Measurements from ENCODE around the gene PPFIBP1.

PPFIBP1 gene

GRCh38 chr12:27673101-27673718, 149.2 kb downstream of the PPFIBP1 start:
- no peak for DNase-seq

GRCh38 chr12:27674989-27675388, 151.0 kb downstream of the PPFIBP1 start:
- DNase-seq = no peak

- DNase-seq = no peak
Measured at GRCh38 chr12:27680619-27681018, 156.6 kb downstream of the PPFIBP1 start.

- DNase-seq = no peak
Measured at GRCh38 chr12:27682534-27682933, 158.5 kb downstream of the PPFIBP1 start.

GRCh38 chr12:27685274-27685673, 161.3 kb downstream of the PPFIBP1 start:
- no peak for DNase-seq

- no peak for DNase-seq
Measured at GRCh38 chr12:27686147-27686546, 162.1 kb downstream of the PPFIBP1 start.

GRCh38 chr12:27688671-27689070, 164.7 kb downstream of the PPFIBP1 start:
- DNase-seq = no peak

GRCh38 chr12:27689558-27690180, 165.7 kb downstream of the PPFIBP1 start:
- no peak for DNase-seq

GRCh38 chr12:27693403-27693802, 169.4 kb downstream of the PPFIBP1 start:
- DNase-seq = no peak

GRCh38 chr12:27695556-27696292, 171.7 kb downstream of the PPFIBP1 start:
- no peak for DNase-seq

- no peak for DNase-seq
Measured at GRCh38 chr12:27696293-27696652, 172.3 kb downstream of the PPFIBP1 start, which contains the start of gene REP15. TSS of gene REP15 (plus strand) at chr12:27696447. CDS start at chr12:27696563, 116 bp downstream.

GRCh38 chr12:27696864-27697564, 173.0 kb downstream of the PPFIBP1 start:
- no peak for DNase-seq

- peak; percentile 70 for DNase-seq
Measured at GRCh38 chr12:27703720-27704452, 179.9 kb downstream of the PPFIBP1 start.

GRCh38 chr12:27705263-27705662, 181.3 kb downstream of the PPFIBP1 start:
- DNase-seq = no peak

GRCh38 chr12:27707216-27707615, 183.2 kb downstream of the PPFIBP1 start:
- DNase-seq = no peak

- DNase-seq = no peak
Measured at GRCh38 chr12:27709212-27709931, 185.4 kb downstream of the PPFIBP1 start.

- DNase-seq = no peak
Measured at GRCh38 chr12:27709932-27710591, 186.1 kb downstream of the PPFIBP1 start.

- DNase-seq = peak; percentile 95
Measured at GRCh38 chr12:27710592-27711316, 186.7 kb downstream of the PPFIBP1 start, which contains the start of gene MRPS35. TSS of gene MRPS35 (plus strand) at chr12:27710832. CDS start at chr12:27710844, 12 bp downstream.

- DNase-seq = no peak
Measured at GRCh38 chr12:27711317-27711682, 187.3 kb downstream of the PPFIBP1 start.

GRCh38 chr12:27711967-27712366, 188.0 kb downstream of the PPFIBP1 start:
- DNase-seq = no peak

- DNase-seq = no peak
Measured at GRCh38 chr12:27723212-27723611, 199.2 kb downstream of the PPFIBP1 start.

Measured in femur (tissue), 1 donor.